IPS-11a (cell line): ENCODE results near the gene GRHL1.
A peak's percentile ranks its signal among the peaks of the same experiment; 100 is the strongest.

Experiments used
- H3K4me3 ChIP-seq: one replicate; pipeline ENCODE4 v1.5.1; 2013; ENCODE audit warnings: low read depth, low read length, control low read depth

GRHL1 gene

DNA sequence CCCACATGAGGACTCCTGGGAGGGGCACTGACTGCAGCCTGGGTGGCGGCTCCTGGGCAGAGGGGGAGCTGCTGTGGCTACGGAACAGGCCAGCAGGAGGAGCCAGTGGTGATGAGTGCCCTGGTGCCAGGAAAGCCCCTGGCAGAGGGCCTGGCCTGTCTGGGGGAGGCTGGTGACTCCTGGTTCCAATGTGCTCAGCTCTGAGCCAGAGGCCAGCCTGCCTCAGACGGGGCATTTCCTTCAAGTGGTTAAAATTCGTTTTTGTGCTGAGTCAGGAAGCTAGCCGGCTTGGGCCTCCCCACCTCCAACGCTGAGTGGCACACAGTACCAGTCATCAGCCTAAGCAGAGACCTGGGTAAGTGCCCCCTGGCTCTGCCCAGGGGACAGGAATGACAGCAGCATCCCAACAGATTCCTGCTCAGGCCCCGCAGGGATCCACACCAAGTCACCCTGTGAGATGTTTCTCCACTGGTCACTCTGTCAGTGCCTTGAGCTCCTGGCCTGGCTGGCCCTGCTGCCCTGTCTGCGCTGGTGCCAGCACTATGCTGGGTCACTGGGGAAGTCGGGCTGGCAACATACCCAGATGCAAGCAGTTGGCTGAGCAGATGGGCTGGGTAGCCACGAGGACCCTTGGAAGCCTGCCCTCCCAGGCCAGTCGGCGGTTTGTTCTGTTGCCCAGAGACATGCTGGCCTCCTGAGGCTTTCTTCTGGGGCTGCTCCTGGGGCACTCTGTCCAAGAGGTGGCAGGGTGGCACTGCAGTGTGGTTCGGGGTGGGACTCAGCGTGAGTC, 84.8 kb downstream of the GRHL1 start:
- no peak overlapping the region for H3K4me3 ChIP-seq

DNA sequence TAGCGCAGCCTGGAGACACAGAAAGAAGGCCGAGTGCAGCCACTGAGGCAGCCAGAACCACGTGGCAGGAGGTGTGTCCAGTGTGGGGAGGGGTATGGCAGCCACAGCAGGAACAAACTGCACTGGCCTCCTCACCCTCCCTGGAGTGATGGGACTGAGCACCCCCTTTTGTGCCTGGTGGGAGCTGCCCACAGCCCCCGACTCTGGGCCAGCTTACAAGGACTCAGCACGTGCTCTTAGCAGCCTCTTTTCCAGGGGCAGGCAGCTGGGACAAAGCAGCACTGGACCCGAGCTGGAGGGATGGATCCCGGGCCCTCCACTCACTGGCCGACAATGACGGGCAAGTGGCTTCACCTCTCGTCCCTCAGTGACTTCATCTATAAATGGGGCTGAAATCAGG, 86.6 kb downstream of the GRHL1 start:
- no peak overlapping the region for H3K4me3 ChIP-seq

DNA sequence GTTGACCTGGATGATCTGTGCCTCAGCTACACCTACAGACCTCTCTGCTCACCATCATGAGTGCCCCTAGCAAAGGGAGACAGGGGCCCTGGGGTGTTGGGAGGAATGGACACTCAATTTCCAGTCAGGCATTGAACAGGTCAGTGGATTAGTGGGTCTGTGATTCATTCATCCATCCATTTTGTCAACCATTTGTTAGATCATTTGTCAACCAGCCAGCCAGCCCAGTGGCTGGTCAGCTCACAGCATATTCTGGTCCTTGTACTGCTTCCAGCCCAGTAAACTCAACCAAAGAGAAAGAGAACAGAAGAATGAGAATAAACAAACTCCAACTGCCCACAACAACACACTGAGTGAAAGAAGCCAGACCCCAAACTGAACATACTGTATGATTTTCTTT, 87.2 kb downstream of the GRHL1 start:
- H3K4me3 ChIP-seq: no peak overlapping the region

- no peak overlapping the region for H3K4me3 ChIP-seq
These were observed 88.3 kb downstream of the GRHL1 start for GRCh38 chr2:10039658-10040410.

GRCh38 chr2:10041711-10042110, 90.2 kb downstream of the GRHL1 start:
- no peak overlapping the region for H3K4me3 ChIP-seq

- peak overlapping the region; percentile 27 for H3K4me3 ChIP-seq
These were observed 91.0 kb downstream of the GRHL1 start for GRCh38 chr2:10042301-10043161.

DNA sequence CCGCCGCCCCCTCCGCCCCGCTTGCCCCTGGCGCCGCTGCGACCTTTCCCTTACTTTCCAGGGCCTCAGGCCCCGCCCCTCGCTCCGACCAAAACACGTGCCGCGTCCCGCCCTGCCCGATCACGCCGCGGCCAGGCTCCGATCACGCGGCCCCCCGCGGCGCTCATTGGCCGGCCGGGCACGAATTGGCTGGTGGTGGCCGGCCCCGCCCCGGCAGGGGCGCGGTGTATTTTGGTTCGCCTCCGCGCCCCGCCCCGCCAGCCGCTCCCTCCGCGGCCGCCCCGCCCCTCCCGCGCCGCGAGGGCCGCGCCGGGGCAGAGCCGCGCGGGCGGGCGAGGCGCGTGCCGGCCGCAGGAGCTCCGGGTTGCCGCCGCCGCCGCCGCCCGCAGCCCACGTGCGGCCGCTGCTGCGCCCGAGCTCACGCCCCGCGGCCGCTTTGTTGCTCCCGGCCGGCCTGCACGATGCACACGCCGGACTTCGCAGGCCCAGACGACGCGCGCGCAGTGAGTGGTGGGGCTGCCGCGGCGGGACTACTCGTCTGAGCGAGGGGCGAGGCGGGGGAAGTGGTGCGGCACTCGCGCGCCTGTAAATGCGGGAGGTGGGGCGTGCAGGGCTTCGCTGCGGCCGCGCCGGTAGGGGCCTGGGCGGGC, 91.9 kb downstream of the GRHL1 start, which contains the start of gene KLF11:
KLF11 (plus strand) TSS at position 295 of the 650 bp plus-strand sequence; CDS start at position 462, 167 bp downstream.
- H3K4me3 ChIP-seq: peak within 1 kb of the TSS; percentile 27

- H3K4me3 ChIP-seq: no peak overlapping the region
These were observed 92.6 kb downstream of the GRHL1 start for GRCh38 chr2:10043906-10044601.

GRCh38 chr2:10045561-10046355, 94.3 kb downstream of the GRHL1 start:
- H3K4me3 ChIP-seq: no peak overlapping the region

DNA sequence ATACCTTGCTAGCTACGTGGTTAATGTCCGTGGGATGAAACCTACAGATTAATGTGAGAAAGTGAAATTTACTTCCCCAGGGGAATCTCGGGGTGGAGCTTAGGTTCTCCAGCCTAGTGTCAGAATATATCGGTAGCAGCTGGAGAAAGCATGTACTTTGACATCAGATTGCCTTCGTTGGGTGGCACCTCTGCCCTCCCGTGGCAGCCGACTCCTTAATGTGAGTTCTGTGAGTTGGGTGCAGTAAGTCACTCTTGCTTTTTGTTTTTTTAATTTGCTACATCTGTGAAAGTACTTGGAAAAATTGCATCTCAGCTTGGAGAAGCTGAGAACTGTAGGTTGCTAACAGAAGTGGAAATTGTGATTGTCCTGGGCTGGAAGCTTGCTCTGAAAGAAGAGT, 95.4 kb downstream of the GRHL1 start:
- H3K4me3 ChIP-seq: no peak overlapping the region

DNA sequence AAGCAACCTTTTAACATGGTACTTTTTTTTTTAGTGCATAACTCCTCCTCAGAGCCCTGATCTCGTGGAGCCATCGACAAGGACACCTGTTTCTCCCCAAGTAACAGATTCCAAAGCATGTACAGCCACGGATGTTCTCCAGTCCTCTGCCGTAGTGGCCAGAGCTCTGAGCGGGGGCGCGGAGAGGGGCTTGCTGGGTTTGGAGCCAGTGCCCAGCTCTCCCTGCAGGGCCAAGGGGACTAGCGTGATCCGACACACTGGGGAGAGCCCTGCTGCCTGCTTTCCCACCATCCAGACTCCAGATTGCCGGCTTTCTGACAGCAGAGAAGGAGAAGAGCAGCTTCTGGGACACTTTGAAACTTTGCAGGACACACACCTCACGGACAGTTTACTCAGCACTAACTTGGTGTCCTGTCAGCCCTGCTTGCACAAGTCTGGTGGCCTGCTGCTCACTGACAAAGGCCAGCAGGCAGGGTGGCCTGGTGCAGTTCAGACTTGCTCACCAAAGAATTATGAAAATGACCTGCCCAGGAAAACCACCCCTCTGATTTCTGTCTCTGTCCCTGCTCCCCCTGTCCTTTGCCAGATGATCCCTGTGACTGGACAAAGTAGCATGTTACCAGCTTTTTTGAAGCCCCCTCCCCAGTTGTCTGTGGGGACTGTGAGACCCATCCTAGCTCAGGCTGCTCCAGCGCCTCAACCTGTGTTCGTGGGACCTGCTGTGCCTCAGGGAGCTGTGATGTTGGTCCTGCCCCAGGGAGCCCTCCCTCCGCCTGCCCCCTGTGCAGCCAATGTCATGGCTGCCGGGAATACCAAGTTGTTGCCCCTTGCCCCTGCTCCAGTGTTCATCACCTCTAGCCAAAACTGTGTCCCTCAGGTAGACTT, 96.4 kb downstream of the GRHL1 start:
- no peak overlapping the region for H3K4me3 ChIP-seq

- no peak overlapping the region for H3K4me3 ChIP-seq
These were observed 97.1 kb downstream of the GRHL1 start for GRCh38 chr2:10048501-10049171.
